Medulla oblongata (tissue), 1 donor: Measurements from ENCODE around the gene ZNF615.
A peak's percentile ranks its signal among the peaks of the same experiment; 100 is the strongest.
"Not testable (repeated sequence)": the region's sequence is repeated elsewhere in the genome, so short reads cannot be mapped to it uniquely, and the experiment has no call there.

Source experiments
- DNase-seq: peaks from one replicate; pipeline ENCODE4 v3.0.0-alpha.2; 2015; ENCODE audit errors: extremely low spot score

ZNF615 gene

GRCh38 chr19:52007806-52008557 is at the start of gene ZNF615:
Gene ZNF615 (minus strand): TSS chr19:52008211. CDS start chr19:52003711, 4,500 bp downstream.
- DNase-seq: peak; percentile 97

GRCh38 chr19:52056480-52056879 is 48.5 kb upstream of the ZNF615 start:
- DNase-seq: not testable (repeated sequence)

GRCh38 chr19:52051736-52052135 is 43.7 kb upstream of the ZNF615 start:
- not testable (repeated sequence) for DNase-seq

GRCh38 chr19:52048555-52049501 is 40.8 kb upstream of the ZNF615 start, which contains the start of gene ZNF432:
Gene ZNF432 (minus strand): TSS chr19:52048838. CDS start chr19:52046868, 1,970 bp downstream.
- DNase-seq: peak; percentile 96

GRCh38 chr19:52039169-52039568 is 31.2 kb upstream of the ZNF615 start:
- DNase-seq: no peak

GRCh38 chr19:52034051-52034728 is 26.2 kb upstream of the ZNF615 start:
- DNase-seq: no peak

GRCh38 chr19:52028780-52029123 is 20.7 kb upstream of the ZNF615 start:
- DNase-seq: no peak

- peak; percentile 93 for DNase-seq
Observed at GRCh38 chr19:52028027-52028779, 20.2 kb upstream of the ZNF615 start, which contains the start of gene ZNF614. Gene ZNF614 (minus strand): TSS chr19:52028379. CDS start chr19:52025745, 2,634 bp downstream.

GRCh38 chr19:52026255-52026990 is 18.4 kb upstream of the ZNF615 start:
- not testable (repeated sequence) for DNase-seq

GRCh38 chr19:52024478-52024877 is 16.5 kb upstream of the ZNF615 start:
- not testable (repeated sequence) for DNase-seq

GRCh38 chr19:52022193-52022592 is 14.2 kb upstream of the ZNF615 start:
- DNase-seq: no peak

GRCh38 chr19:52020506-52020905 is 12.5 kb upstream of the ZNF615 start:
- DNase-seq: no peak

- no peak for DNase-seq
Observed at GRCh38 chr19:52010674-52011073, 2.7 kb upstream of the ZNF615 start.

GRCh38 chr19:52007451-52007805 is 583 bp downstream of the ZNF615 start:
- peak; percentile 47 for DNase-seq

GRCh38 chr19:51994048-51994644 is 13.9 kb downstream of the ZNF615 start:
- no peak for DNase-seq

- DNase-seq: no peak
Observed at GRCh38 chr19:51993422-51993821, 14.6 kb downstream of the ZNF615 start.

- peak; percentile 98 for DNase-seq
Observed at GRCh38 chr19:51986309-51987291, 21.4 kb downstream of the ZNF615 start, which contains the start of gene ZNF350. Gene ZNF350 (minus strand): TSS chr19:51986840. CDS start chr19:51974360, 12,480 bp downstream.

GRCh38 chr19:51983361-51983760 is 24.6 kb downstream of the ZNF615 start:
- DNase-seq: no peak

GRCh38 chr19:51980926-51981325 is 27.1 kb downstream of the ZNF615 start:
- DNase-seq: not testable (repeated sequence)
